GM13976 (cell line): Measurements from ENCODE around the gene PSMA8.
"Not testable (repeated sequence)": the region's sequence is repeated elsewhere in the genome, so short reads cannot be mapped to it uniquely, and the experiment has no call there.

Experiments
- DNase-seq: peaks from one replicate; pipeline ENCODE4 v3.0.0; 2012; ENCODE audit warnings: low spot score
- CTCF ChIP-seq: IDR thresholded peaks from 2 replicates; pipeline ENCODE4 v1.5.1; 2012; ENCODE audit warnings: borderline replicate concordance, mild to moderate bottlenecking; ENCODE audit not compliant: insufficient read depth; ENCODE audit errors: extremely low read depth, missing control alignments, control extremely low read depth
- in situ Hi-C: fragments of 300-500 bp; cut with MboI; formaldehyde crosslinking; loops from one replicate; pipeline ENCODE4 v1.12.0; 2022; ENCODE audit warnings: low sequenced_read_pairs, mixed read lengths, inconsistent platforms; ENCODE audit not compliant: unreplicated experiment

PSMA8 gene

GRCh38 chr18:26196605-26197004 lies 62.9 kb downstream of the PSMA8 start:
- TF ChIP-seq CTCF = no peak
- DNase-seq = no peak
- in situ Hi-C loops = no loop called here

DNA sequence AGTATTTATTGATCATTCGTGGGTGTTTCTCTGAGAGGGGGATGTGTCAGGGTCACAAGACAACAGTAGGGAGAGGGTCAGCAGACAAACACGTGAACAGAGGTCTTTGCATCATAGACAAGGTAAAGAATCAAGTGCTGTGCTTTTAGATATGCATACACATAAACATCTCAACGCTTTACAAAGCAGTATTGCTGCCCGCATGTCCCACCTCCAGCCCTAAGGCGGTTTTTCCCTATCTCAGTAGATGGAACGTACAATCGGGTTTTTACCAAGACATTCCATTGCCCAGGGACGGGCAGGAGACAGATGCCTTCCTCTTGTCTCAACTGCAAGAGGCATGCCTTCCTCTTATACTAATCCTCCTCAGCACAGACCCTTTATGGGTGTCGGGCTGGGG lies 68.3 kb downstream of the PSMA8 start:
- in situ Hi-C loops, DNase-seq: not testable (repeated sequence)

DNA sequence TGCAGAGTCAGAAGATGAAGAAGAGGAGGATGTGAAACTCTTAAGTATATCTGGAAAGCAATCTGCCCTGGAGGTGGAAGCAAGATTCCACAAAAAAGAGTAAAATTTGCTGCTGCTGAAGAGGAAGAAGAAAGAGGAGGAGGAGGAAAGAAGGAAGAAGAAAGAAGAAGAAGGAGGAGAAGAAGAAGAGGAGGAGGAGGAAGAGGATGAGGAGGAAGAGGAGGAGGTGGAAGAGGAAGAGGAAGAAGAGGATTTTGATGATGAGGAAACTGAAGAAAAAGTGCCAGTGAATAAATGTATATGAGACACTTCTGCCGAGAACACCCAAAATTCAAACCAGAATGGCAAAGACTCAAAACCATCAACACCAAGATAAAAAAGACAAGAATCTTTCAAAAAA lies 71.6 kb downstream of the PSMA8 start:
- no peak for DNase-seq
- TF ChIP-seq CTCF = no peak

DNA sequence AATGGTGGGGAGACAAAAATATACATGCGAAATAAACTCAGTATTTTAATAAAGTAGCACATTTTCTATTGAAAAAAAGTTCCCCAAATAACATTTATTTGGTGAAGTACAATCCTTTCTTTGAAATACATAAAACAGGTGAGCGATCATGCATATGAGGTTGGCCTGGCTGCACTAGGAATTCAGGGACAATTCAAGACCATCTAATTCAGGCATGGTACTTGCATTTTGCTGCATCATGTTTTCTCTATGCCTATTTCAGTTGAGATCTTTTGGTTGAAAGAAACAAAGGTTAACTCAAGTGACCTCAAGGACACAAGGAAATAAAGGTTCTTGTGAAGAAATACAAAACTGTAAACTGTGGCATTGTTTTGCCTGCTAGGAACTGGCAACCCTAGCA lies 72.8 kb downstream of the PSMA8 start:
- in situ Hi-C loops = no loop called here
- TF ChIP-seq CTCF = no peak
- no peak for DNase-seq

More for the DNA sequence above, 71.6 kb downstream of the PSMA8 start:
- in situ Hi-C loops = no loop called here

DNA sequence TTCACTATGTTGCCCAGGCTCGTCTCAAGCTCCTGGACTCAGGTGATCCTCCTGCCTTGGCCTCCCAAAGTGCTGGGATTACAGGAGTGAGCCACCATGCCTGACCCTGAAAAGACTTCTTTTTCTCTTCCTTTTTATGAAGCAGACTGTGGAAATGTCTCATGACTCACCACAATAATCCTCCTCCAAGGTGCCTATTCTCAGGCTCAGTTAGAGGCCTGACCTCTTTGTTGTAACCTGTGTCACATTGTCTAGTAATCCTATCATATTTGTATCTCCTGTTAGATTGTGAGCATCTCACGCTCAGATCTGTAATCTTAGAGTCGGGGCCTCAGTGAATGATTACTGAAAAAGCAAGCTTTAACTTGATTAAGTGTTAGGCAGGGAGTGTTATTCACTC lies 74.3 kb downstream of the PSMA8 start:
- no peak for DNase-seq
- in situ Hi-C loops = no loop called here
- no peak for TF ChIP-seq CTCF

DNA sequence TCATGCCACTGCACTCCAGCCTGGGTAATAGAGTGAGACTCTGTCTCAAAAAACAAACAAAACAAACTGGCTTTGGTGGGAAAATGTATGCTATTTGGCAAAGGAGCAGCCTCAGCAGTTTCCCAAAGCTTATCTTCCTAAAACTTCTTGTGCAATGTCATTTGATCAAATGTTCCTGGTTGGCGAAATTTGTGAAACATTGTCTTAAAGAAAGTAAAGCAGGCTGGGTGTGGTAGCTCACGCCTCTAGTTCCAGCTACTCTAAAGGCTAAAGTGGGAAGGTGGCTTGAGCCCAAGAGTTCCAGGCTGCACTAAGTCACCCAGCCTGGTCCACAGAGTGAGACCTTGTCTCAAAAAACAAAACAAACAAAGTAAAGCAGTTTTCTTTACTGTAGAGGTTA lies 75.3 kb downstream of the PSMA8 start:
- in situ Hi-C loops = no loop called here
- TF ChIP-seq CTCF = no peak
- DNase-seq = no peak

DNA sequence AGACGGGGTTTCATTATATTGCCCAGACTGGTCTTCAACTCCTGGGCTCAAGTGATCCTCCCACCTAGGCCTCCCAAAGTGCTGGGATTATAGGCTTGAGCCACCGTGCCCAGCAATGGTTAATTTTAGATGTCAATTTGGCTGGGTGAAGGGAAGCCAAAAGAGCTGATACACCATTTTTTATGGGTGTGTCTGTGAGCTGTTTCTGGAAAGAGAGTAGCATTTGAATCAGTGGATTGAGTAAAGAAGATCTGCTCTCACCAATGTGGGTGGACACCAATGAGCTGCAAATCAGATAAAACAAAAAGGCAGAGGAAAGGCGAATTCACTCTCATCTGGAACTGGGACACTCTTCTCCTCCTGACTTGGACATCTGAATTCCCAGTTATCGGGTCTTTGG lies 76.5 kb downstream of the PSMA8 start:
- DNase-seq = no peak
- no peak for TF ChIP-seq CTCF
- in situ Hi-C loops = no loop called here
